ENCODE data around the gene ARIH2. TPM values are rescaled to one million over a fixed set of nuclear protein-coding genes. Genes with fewer than 3 reads are reported as not detected.
A peak's percentile ranks its signal among the peaks of the same experiment; 100 is the strongest.

ARIH2 gene
- total and polyA plus RNA-seq, 9 of the 15 experiments (the other 6 are each of a cell fraction or from before 2014, with no cell fraction given): 27.0 to 120 (median 108) TPM

DNA sequence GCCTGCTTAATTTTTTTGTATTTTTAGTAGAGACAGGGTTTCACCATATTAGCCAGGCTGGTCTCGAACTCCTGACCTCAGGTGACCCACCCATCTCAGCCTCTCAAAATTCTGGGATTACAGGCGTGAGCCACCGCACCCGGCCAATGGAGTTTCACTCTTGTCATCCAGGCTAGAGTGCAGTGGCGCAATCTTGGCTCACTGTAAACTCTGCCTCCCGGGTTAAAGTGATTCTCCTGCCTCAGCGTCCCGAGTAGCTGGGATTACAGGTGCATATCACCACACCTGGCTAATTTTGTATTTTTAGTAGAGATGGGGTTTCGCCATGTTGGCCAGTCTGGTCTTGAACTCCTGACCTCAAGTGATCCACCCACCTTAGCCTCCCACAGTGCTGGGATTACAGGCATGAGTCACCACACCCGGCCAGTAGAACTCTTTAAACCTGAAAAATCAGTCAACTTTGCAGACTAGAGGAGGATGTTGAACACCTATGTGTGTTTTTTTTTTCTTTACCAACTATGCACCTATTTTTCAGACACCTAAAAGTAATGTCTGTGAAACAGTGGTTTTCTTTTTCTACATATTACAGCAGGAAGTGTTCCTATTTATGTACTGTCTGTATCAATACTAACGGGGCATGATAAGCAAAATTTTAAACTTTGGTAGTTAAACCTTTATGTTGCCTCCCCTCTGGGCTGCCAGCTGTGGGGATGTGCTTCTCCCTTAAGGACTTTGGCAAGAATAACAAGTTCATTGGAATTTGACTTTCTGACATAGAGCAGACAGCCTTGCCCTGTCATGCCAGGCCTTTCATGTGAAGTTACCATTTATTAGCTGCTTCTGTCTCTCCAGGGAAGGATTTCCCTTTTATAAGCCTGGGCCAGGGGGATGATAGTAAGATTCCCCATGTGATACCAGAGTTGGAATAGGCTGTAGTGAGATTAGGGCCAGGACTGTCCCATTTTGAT lies 8.1 kb downstream of the ARIH2 start (continued):
- TF ChIP-seq XRCC5 (IDR thresholded peaks at IDR 0.05; ENCODE audit: low read depth, low read length): no peak
- no peak for TF ChIP-seq ASH1L (IDR thresholded peaks at IDR 0.05; ENCODE audit: borderline replicate concordance, low read depth, partially characterized antibody)
- no peak for TF ChIP-seq ETS2 (tag; IDR thresholded peaks at IDR 0.05; ENCODE audit: borderline replicate concordance, poor library complexity, severe bottlenecking)

DNA sequence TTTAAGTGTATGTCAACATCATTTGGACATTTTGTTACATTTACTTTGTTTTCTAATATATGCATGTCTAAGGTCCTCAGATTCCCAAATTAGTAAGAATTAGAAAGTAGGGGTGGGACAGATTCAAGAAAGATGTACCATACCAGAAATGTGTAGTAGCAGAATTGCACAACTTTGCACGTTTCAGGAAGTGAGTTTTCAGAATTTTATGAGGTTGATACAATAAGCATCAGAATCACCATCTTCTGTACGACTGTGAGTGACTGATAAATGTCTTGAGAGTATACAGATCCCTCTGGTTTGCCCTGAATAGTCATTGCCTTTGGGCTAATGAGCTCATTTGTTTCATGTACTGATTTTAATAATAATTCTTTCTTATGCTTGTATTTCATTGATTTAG lies 9.3 kb downstream of the ARIH2 start:
- Histone ChIP-seq H3K79me2 (ENCODE audit: control insufficient read depth, insufficient read depth, low read length) (peaks cover 92% of the 10 kb centered on the region), H3K4me2 (ENCODE audit: insufficient read depth, low read length) (no peak overlapping the region; the same call in 1 of the 2 replicates), H3K36me3 (ENCODE audit: control insufficient read depth, insufficient read depth, low read length) (peaks cover 75% of the 10 kb centered on the region), H3K9me1 (ENCODE audit: control insufficient read depth, insufficient read depth, low read length) (peaks cover 3% of the 10 kb centered on the region), H3K27me3 (ENCODE audit: control insufficient read depth in 2 of 2, insufficient read depth in 2 of 2, low read length in 2 of 2) (no peaks in the 10 kb centered on the region), H3K4me3 (no peak overlapping the region), H2AFZ (ENCODE audit: low read depth, low read length) (no peak overlapping the region), H3K9ac (ENCODE audit: insufficient read depth in 1 of 2, low read depth in 2 of 2, low read length in 2 of 2) (no peak overlapping the region), H4K20me1 (replicated peaks; ENCODE audit: control insufficient read depth, insufficient read depth, low read length) (peaks cover 14% of the 10 kb centered on the region), H3K27ac (ENCODE audit: extremely low read depth, low read depth, low read length) (no peak overlapping the region), H3K4me1 (replicated peaks in 1 of 2; ENCODE audit: control insufficient read depth in 2 of 2, insufficient read depth in 2 of 2, low read length in 2 of 2) (peaks cover 0 to 13% of the 10 kb centered on the region in 2 experiments; a peak in 4 of 5 replicates), H3K9me3 (replicated peaks; ENCODE audit: control insufficient read depth, insufficient read depth, low read depth, low read length) (no peaks in the 10 kb centered on the region)
- no TSS peak for BruUV-seq (replicated peaks)
- DNase-seq (ENCODE audit: extremely low read depth in 1 of 4, low spot score in 3 of 4): no peak
- TF ChIP-seq STAT5A (IDR thresholded peaks at IDR 0.05; ENCODE audit: borderline replicate concordance, low read length) (no peak), CEBPB (tag; IDR thresholded peaks at IDR 0.05) (peak; percentile 78)
- TF ChIP-seq, protein P1, sequence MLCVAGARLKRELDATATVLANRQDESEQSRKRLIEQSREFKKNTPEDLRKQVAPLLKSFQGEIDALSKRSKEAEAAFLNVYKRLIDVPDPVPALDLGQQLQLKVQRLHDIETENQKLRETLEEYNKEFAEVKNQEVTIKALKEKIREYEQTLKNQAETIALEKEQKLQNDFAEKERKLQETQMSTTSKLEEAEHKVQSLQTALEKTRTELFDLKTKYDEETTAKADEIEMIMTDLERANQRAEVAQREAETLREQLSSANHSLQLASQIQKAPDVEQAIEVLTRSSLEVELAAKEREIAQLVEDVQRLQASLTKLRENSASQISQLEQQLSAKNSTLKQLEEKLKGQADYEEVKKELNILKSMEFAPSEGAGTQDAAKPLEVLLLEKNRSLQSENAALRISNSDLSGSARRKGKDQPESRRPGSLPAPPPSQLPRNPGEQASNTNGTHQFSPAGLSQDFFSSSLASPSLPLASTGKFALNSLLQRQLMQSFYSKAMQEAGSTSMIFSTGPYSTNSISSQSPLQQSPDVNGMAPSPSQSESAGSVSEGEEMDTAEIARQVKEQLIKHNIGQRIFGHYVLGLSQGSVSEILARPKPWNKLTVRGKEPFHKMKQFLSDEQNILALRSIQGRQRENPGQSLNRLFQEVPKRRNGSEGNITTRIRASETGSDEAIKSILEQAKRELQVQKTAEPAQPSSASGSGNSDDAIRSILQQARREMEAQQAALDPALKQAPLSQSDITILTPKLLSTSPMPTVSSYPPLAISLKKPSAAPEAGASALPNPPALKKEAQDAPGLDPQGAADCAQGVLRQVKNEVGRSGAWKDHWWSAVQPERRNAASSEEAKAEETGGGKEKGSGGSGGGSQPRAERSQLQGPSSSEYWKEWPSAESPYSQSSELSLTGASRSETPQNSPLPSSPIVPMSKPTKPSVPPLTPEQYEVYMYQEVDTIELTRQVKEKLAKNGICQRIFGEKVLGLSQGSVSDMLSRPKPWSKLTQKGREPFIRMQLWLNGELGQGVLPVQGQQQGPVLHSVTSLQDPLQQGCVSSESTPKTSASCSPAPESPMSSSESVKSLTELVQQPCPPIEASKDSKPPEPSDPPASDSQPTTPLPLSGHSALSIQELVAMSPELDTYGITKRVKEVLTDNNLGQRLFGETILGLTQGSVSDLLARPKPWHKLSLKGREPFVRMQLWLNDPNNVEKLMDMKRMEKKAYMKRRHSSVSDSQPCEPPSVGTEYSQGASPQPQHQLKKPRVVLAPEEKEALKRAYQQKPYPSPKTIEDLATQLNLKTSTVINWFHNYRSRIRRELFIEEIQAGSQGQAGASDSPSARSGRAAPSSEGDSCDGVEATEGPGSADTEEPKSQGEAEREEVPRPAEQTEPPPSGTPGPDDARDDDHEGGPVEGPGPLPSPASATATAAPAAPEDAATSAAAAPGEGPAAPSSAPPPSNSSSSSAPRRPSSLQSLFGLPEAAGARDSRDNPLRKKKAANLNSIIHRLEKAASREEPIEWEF (CRISPR knock-in tag; IDR thresholded peaks at IDR 0.05): no peak
- CTCF ChIA-PET (ENCODE audit: low intra/inter-chr PET ratio): no interaction called here
- no peak for FAIRE-seq
- ATAC-seq: no peak
- POLR2A ChIA-PET: interaction anchor here (0.9 to 3.6 kb wide), 4 partner anchors 9 to 29 kb away, joined by 3 to 25 read pairs (median 3); partner anchors contain the start of gene ARIH2
- intact Hi-C loops (cut with micrococcal nuclease): no loop called here
- 4% methylated on average over 2 of the region's 2 CpGs for WGBS (ENCODE audit: insufficient coverage, low coverage, missing lambda C conversion rate)
- in situ Hi-C loops (cut with MboI): no loop called here
